Measurements from ENCODE around the gene UBAC1.

Gene UBAC1

GRCh38 chr9:135986605-135987004, 25.4 kb upstream of the UBAC1 start:
- no peak for DNase-seq (ENCODE audit: low spot score)
- POLR2A ChIA-PET (ENCODE audit: low non-redundant PET): no interaction called here
- TF ChIP-seq CTCF (conservative IDR thresholded peaks at IDR 0.05; ENCODE audit: low read depth): no peak
- CTCF ChIA-PET: no interaction called here
- H3K27ac ChIP-seq: no peak overlapping the region

GRCh38 chr9:135985889-135986288, 24.7 kb upstream of the UBAC1 start:
- no peak for DNase-seq (ENCODE audit: low spot score)
- POLR2A ChIA-PET (ENCODE audit: low non-redundant PET): no interaction called here

GRCh38 chr9:135985459-135985774, 24.2 kb upstream of the UBAC1 start:
- POLR2A ChIA-PET (ENCODE audit: low non-redundant PET): no interaction called here
- CTCF ChIA-PET: interaction anchor here (0.6 to 0.9 kb wide), 2 partner anchors 172 to 178 kb away, joined by 4 to 7 read pairs; no protein-coding TSS in a partner anchor
- no peak for DNase-seq (ENCODE audit: low spot score)
- H3K27ac ChIP-seq: no peak overlapping the region
- no peak for TF ChIP-seq CTCF (conservative IDR thresholded peaks at IDR 0.05; ENCODE audit: low read depth)

More at GRCh38 chr9:135985889-135986288, 24.7 kb upstream of the UBAC1 start:
- CTCF ChIA-PET: interaction anchor here (0.6 to 0.9 kb wide), 2 partner anchors 171 to 178 kb away, joined by 4 to 7 read pairs; no protein-coding TSS in a partner anchor
- no peak for TF ChIP-seq CTCF (conservative IDR thresholded peaks at IDR 0.05; ENCODE audit: low read depth)
- no peak overlapping the region for H3K27ac ChIP-seq

GRCh38 chr9:135984072-135984710, 23.0 kb upstream of the UBAC1 start:
- ChIA-PET POLR2A (ENCODE audit: low non-redundant PET) (no interaction called here), CTCF (interaction anchor here (1.5 kb wide), 1 partner anchor 17 kb away, joined by 9 read pairs; no protein-coding TSS in a partner anchor)
- no peak overlapping the region for H3K27ac ChIP-seq
- DNase-seq (ENCODE audit: low spot score): no peak
- no peak for TF ChIP-seq CTCF (conservative IDR thresholded peaks at IDR 0.05; ENCODE audit: low read depth)

- TF ChIP-seq CTCF (conservative IDR thresholded peaks at IDR 0.05; ENCODE audit: low read depth): no peak
- POLR2A ChIA-PET (ENCODE audit: low non-redundant PET): no interaction called here
- DNase-seq (ENCODE audit: low spot score): no peak
- CTCF ChIA-PET: interaction anchor here (1.0 to 1.5 kb wide), 2 partner anchors 16 to 139 kb away, joined by 4 to 9 read pairs; no protein-coding TSS in a partner anchor
- H3K27ac ChIP-seq: no peak overlapping the region
These were observed 22.3 kb upstream of the UBAC1 start for GRCh38 chr9:135983208-135984071.

GRCh38 chr9:135982499-135983207, 21.5 kb upstream of the UBAC1 start:
- ChIA-PET CTCF (interaction anchor here (1.0 to 1.5 kb wide), 2 partner anchors 15 to 140 kb away, joined by 4 to 9 read pairs; no protein-coding TSS in a partner anchor), POLR2A (ENCODE audit: low non-redundant PET) (no interaction called here)
- no peak overlapping the region for H3K27ac ChIP-seq
- no peak for DNase-seq (ENCODE audit: low spot score)
- no peak for TF ChIP-seq CTCF (conservative IDR thresholded peaks at IDR 0.05; ENCODE audit: low read depth)

All from RWPE1 (cell line).